IMR-90 (cell line): ENCODE results near the gene MKS1. TPM values are rescaled to one million over a fixed set of nuclear protein-coding genes. Genes with fewer than 3 reads are reported as not detected.

ENCODE experiments used
- ATAC-seq: fragments of 200-7000 bp; cut with Tn5 transposase; 2 replicates; pipeline ENCODE4 v1.9.1; 2020; ENCODE audit warnings: low read depth, mild to moderate bottlenecking, moderate library complexity
- BruUV-seq: library from RNA; stranded (reverse); fragments of 400-500 nt; replicated peaks from 2 replicates; lab custom pipeline; 2021; lab: Mats Ljungman, UMichigan
- CTCF ChIA-PET: fragments of 300-600 bp; formaldehyde crosslinking; extraction: SDS; loops from one replicate; lab custom pipeline; 2021; ENCODE audit warnings: antibody characterized with exemption; lab: Yijun Ruan, JAX
- POLR2A ChIA-PET: fragments of 300-600 bp; sonication (Branson Sonifier 250); formaldehyde crosslinking; loops from one replicate; lab custom pipeline; 2022; ENCODE audit warnings: antibody characterized with exemption; ENCODE audit not compliant: unreplicated experiment; lab: Charles Lee
- DNase-seq: peaks from one replicate; pipeline ENCODE4 v3.0.0; 2013
- H2AFZ ChIP-seq: replicated peaks from 2 replicates; pipeline ENCODE3; 2013; ENCODE audit warnings: low read length, mild to moderate bottlenecking; ENCODE audit not compliant: poor library complexity
- H2AK5ac ChIP-seq: 2 replicates; pipeline ENCODE4 v1.6.1; 2013; ENCODE audit warnings: low read depth, low read length, inconsistent platforms
- H2AK9ac ChIP-seq: replicated peaks from 2 replicates; pipeline ENCODE3; 2013; ENCODE audit warnings: mild to moderate bottlenecking, low read depth, low read length, moderate library complexity; ENCODE audit not compliant: poor library complexity
- H2BK120ac ChIP-seq: 2 replicates; pipeline ENCODE4 v1.6.1; 2013; ENCODE audit warnings: low read depth, low read length, inconsistent platforms
- H2BK15ac ChIP-seq: 3 replicates; pipeline ENCODE4 v1.6.1; 2013; ENCODE audit warnings: low read depth, low read length, inconsistent platforms
- H2BK20ac ChIP-seq: 2 replicates; pipeline ENCODE4 v1.6.1; 2013; ENCODE audit warnings: low read depth, mild to moderate bottlenecking, inconsistent platforms, low read length, moderate library complexity
- H2BK5ac ChIP-seq: 2 replicates; pipeline ENCODE4 v1.6.1; 2013; ENCODE audit warnings: mild to moderate bottlenecking, low read depth, low read length, inconsistent platforms; ENCODE audit not compliant: poor library complexity, severe bottlenecking
- H3K14ac ChIP-seq: replicated peaks from 2 replicates; pipeline ENCODE4 v1.6.1; 2013; ENCODE audit warnings: low read depth, low read length, inconsistent platforms
- H3K18ac ChIP-seq: 2 replicates; pipeline ENCODE4 v1.6.1; 2013; ENCODE audit warnings: low read depth, low read length, control low read depth
- H3K23ac ChIP-seq: 2 replicates; pipeline ENCODE4 v1.6.1; 2013; ENCODE audit warnings: low read depth, low read length, inconsistent platforms
- H3K27ac ChIP-seq: 2 replicates; pipeline ENCODE4 v1.5.1; 2013; ENCODE audit warnings: mild to moderate bottlenecking, control low read depth, low read length; ENCODE audit not compliant: insufficient read depth
- H3K27me3 ChIP-seq: 2 replicates; pipeline ENCODE4 v1.6.1; 2013; ENCODE audit warnings: low read length; ENCODE audit not compliant: control insufficient read depth, insufficient read depth
- H3K36me3 ChIP-seq: 2 replicates; pipeline ENCODE4 v1.6.1; 2013; ENCODE audit warnings: low read length, mixed read lengths; ENCODE audit not compliant: control insufficient read depth, insufficient read depth
- H3K4ac ChIP-seq: 2 replicates; pipeline ENCODE4 v1.6.1; 2013; ENCODE audit warnings: low read depth, low read length, inconsistent platforms
- H3K4me1 ChIP-seq: 2 replicates; pipeline ENCODE4 v1.6.1; 2013; ENCODE audit warnings: low read length, mixed read lengths; ENCODE audit not compliant: control insufficient read depth, insufficient read depth
- H3K4me2 ChIP-seq: 2 replicates; pipeline ENCODE4 v1.6.1; 2013; ENCODE audit warnings: low read depth, mild to moderate bottlenecking, control low read depth, low read length, moderate library complexity
- H3K4me3 ChIP-seq: 2 replicates; pipeline ENCODE4 v1.5.1; 2013; ENCODE audit warnings: low read depth, mild to moderate bottlenecking, control low read depth, low read length, moderate library complexity; ENCODE audit not compliant: insufficient read depth
- H3K56ac ChIP-seq: 2 replicates; pipeline ENCODE4 v1.6.1; 2013; ENCODE audit warnings: low read length, inconsistent platforms; ENCODE audit not compliant: insufficient read depth; ENCODE audit errors: extremely low read depth
- H3K79me1 ChIP-seq, 2 experiments: 2 replicates each; pipeline ENCODE4 v1.6.1; 2013; ENCODE audit warnings: low read length in 2 of 2, inconsistent platforms in 1 of 2, low read depth in 1 of 2
- H3K9ac ChIP-seq: 2 replicates; pipeline ENCODE4 v1.6.1; 2013; ENCODE audit warnings: low read depth, low read length, control low read depth
- H3K9me1 ChIP-seq: 2 replicates; pipeline ENCODE4 v1.6.1; 2013; ENCODE audit warnings: low read length, inconsistent platforms; ENCODE audit not compliant: insufficient read depth
- H3K9me3 ChIP-seq: 2 replicates; pipeline ENCODE4 v1.6.1; 2013; ENCODE audit warnings: low read length; ENCODE audit not compliant: control insufficient read depth, insufficient read depth
- H4K20me1 ChIP-seq: 2 replicates; pipeline ENCODE4 v1.6.1; 2013; ENCODE audit warnings: low read length, inconsistent platforms; ENCODE audit not compliant: insufficient read depth
- H4K5ac ChIP-seq: 2 replicates; pipeline ENCODE4 v1.6.1; 2013; ENCODE audit warnings: mild to moderate bottlenecking, low read depth, low read length, control low read depth
- H4K8ac ChIP-seq, 2 experiments: 2 replicates each; pipeline ENCODE4 v1.6.1; 2013; ENCODE audit warnings: low read depth in 2 of 2, low read length in 2 of 2, control low read depth in 1 of 2, inconsistent platforms in 1 of 2
- H4K91ac ChIP-seq: 2 replicates; pipeline ENCODE4 v1.6.1; 2013; ENCODE audit warnings: low read depth, low read length, inconsistent platforms; ENCODE audit not compliant: insufficient read depth
- BHLHE40 ChIP-seq: fragments of 150-350 bp; IDR thresholded peaks from 2 replicates; pipeline ENCODE4 v1.6.1; 2016; ENCODE audit warnings: mild to moderate bottlenecking, low read depth, low read length
- CHD1 ChIP-seq: IDR thresholded peaks from 2 replicates; pipeline ENCODE4 v1.6.1; 2012; ENCODE audit warnings: low read depth, low read length, improper control_type of control experiment
- FOS ChIP-seq: fragments of 150-350 bp; IDR thresholded peaks from 2 replicates; pipeline ENCODE4 v1.6.1; 2016; ENCODE audit warnings: low read depth, low read length
- MAFK ChIP-seq: IDR thresholded peaks from 2 replicates; pipeline ENCODE4 v1.6.1; 2012; ENCODE audit warnings: low read depth, low read length, improper control_type of control experiment
- MXI1 ChIP-seq: IDR thresholded peaks from 2 replicates; pipeline ENCODE4 v1.6.1; 2012; ENCODE audit warnings: low read depth, mild to moderate bottlenecking, low read length, moderate library complexity, borderline replicate concordance
- POLR2A ChIP-seq: IDR thresholded peaks from 2 replicates; pipeline ENCODE4 v1.6.1; 2012; ENCODE audit warnings: mild to moderate bottlenecking, low read depth, low read length
- RAD21 ChIP-seq: IDR thresholded peaks from 2 replicates; pipeline ENCODE4 v1.6.1; 2012; ENCODE audit warnings: low read length, improper control_type of control experiment
- RCOR1 ChIP-seq: IDR thresholded peaks from 2 replicates; pipeline ENCODE4 v1.6.1; 2012; ENCODE audit warnings: mild to moderate bottlenecking, low read length, improper control_type of control experiment; ENCODE audit not compliant: insufficient replicate concordance
- RFX5 ChIP-seq: IDR thresholded peaks from 2 replicates; pipeline ENCODE4 v1.8.0; 2012; ENCODE audit warnings: low read depth, mild to moderate bottlenecking, low read length, moderate library complexity
- SMC3 ChIP-seq: fragments of 150-350 bp; IDR thresholded peaks from 2 replicates; pipeline ENCODE4 v1.6.1; 2016; ENCODE audit warnings: low read depth, mild to moderate bottlenecking, antibody characterized with exemption, low read length, moderate library complexity
- WGBS, 2 experiments: methylation state at CpG; one replicate each; pipeline versions ENCODE4 v1.1.5 to v1.1.7; 2013; ENCODE audit warnings: missing lambda C conversion rate in 2 of 2; ENCODE audit not compliant: insufficient read length in 1 of 2; ENCODE audit errors: extremely low coverage in 2 of 2; 5-methylcytosine and 5-hydroxymethylcytosine counted together
- dilution Hi-C: fragments of 300-500 bp; cut with HindIII; formaldehyde crosslinking; loops from one replicate; pipeline ENCODE4 v1.14.3; 2018; ENCODE audit warnings: low sequenced_read_pairs; ENCODE audit not compliant: unreplicated experiment
- in situ Hi-C: fragments of 300-500 bp; cut with MboI; formaldehyde crosslinking; loops from 3 replicates; pipeline ENCODE4 v1.14.3; 2019; ENCODE audit warnings: low sequenced_read_pairs, inconsistent platforms, mixed read lengths
- intact Hi-C: fragments of 100-400 bp; cut with micrococcal nuclease; formaldehyde crosslinking; loops from 2 replicates; pipeline ENCODE4 v1.10.0; 2022
- polyA plus RNA-seq, 3 experiments: library from polyadenylated mRNA; depleted of rRNA; stranded (reverse); fragments of >200 nt; gene quantifications; 2 replicates each; pipeline ENCODE4 v1.2.3, GENCODE V29; 2012; ENCODE audit warnings: low replicate concordance in 1 of 3
- total RNA-seq: library from RNA; depleted of rRNA; stranded (reverse); fragments of >200 nt; gene quantifications from 2 replicates; pipeline ENCODE4 v1.2.3, GENCODE V29; 2012
- TF ChIP-seq, protein P1 (sequence below): conservative IDR thresholded peaks from 2 replicates; pipeline ENCODE4 v1.5.1; 2012; ENCODE audit warnings: mild to moderate bottlenecking, low read depth, low read length, improper control_type of control experiment
- TF ChIP-seq, protein P2 (sequence below): fragments of 150-350 bp; IDR thresholded peaks from 2 replicates; pipeline ENCODE4 v1.6.1; 2016; ENCODE audit warnings: low read depth, mild to moderate bottlenecking, low read length, moderate library complexity, borderline replicate concordance
- TF ChIP-seq, protein P3 (sequence below): fragments of 150-350 bp; IDR thresholded peaks from 2 replicates; pipeline ENCODE4 v1.6.1; 2017; ENCODE audit warnings: mild to moderate bottlenecking, antibody characterized with exemption, low read length, low read depth

MKS1 gene
- total and polyA plus RNA-seq, 2 of the 4 experiments (the other 2 are of a cell fraction) = 11.5 to 13.2 TPM

- TF ChIP-seq MXI1 (no peak), BHLHE40 (no peak), CHD1 (no peak), RCOR1 (no peak), FOS (no peak), RAD21 (no peak), SMC3 (no peak), MAFK (no peak), RFX5 (no peak), POLR2A (no peak)
- TF ChIP-seq, protein P1, sequence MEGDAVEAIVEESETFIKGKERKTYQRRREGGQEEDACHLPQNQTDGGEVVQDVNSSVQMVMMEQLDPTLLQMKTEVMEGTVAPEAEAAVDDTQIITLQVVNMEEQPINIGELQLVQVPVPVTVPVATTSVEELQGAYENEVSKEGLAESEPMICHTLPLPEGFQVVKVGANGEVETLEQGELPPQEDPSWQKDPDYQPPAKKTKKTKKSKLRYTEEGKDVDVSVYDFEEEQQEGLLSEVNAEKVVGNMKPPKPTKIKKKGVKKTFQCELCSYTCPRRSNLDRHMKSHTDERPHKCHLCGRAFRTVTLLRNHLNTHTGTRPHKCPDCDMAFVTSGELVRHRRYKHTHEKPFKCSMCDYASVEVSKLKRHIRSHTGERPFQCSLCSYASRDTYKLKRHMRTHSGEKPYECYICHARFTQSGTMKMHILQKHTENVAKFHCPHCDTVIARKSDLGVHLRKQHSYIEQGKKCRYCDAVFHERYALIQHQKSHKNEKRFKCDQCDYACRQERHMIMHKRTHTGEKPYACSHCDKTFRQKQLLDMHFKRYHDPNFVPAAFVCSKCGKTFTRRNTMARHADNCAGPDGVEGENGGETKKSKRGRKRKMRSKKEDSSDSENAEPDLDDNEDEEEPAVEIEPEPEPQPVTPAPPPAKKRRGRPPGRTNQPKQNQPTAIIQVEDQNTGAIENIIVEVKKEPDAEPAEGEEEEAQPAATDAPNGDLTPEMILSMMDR = no peak
- TF ChIP-seq, protein P2, sequence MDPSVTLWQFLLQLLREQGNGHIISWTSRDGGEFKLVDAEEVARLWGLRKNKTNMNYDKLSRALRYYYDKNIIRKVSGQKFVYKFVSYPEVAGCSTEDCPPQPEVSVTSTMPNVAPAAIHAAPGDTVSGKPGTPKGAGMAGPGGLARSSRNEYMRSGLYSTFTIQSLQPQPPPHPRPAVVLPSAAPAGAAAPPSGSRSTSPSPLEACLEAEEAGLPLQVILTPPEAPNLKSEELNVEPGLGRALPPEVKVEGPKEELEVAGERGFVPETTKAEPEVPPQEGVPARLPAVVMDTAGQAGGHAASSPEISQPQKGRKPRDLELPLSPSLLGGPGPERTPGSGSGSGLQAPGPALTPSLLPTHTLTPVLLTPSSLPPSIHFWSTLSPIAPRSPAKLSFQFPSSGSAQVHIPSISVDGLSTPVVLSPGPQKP = no peak
- TF ChIP-seq, protein P3, sequence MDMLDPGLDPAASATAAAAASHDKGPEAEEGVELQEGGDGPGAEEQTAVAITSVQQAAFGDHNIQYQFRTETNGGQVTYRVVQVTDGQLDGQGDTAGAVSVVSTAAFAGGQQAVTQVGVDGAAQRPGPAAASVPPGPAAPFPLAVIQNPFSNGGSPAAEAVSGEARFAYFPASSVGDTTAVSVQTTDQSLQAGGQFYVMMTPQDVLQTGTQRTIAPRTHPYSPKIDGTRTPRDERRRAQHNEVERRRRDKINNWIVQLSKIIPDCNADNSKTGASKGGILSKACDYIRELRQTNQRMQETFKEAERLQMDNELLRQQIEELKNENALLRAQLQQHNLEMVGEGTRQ = no peak
- H3K14ac ChIP-seq = no peak overlapping the region
- H2AFZ ChIP-seq = no peak overlapping the region
- ChIA-PET CTCF (interaction anchor here (0.6 kb wide), 1 partner anchor 628 kb away, joined by 3 read pairs; no protein-coding TSS in a partner anchor), POLR2A (no interaction called here)
- H4K5ac ChIP-seq = no peak overlapping the region
- no peak overlapping the region for H3K23ac ChIP-seq
- no peak overlapping the region for H3K56ac ChIP-seq
- 60% methylated on average over 1 of the region's 4 CpGs; no CpG with 5 or more reads in 1 of the 2 experiments for WGBS, 2 experiments
- H3K36me3 ChIP-seq = no peaks in the 10 kb centered on the region
- no peak overlapping the region for H3K9ac ChIP-seq
- no peak overlapping the region for H3K4ac ChIP-seq
- no peak overlapping the region for H2BK5ac ChIP-seq
- no peak for ATAC-seq
- no peak overlapping the region for H2AK9ac ChIP-seq
- no peaks in the 10 kb centered on the region for H3K9me1 ChIP-seq
- no peak overlapping the region for H2BK120ac ChIP-seq
- no peak overlapping the region for H2BK15ac ChIP-seq
- no peak overlapping the region for H3K27ac ChIP-seq
- H3K4me3 ChIP-seq = no peak overlapping the region
- H4K20me1 ChIP-seq = no peaks in the 10 kb centered on the region
- BruUV-seq = no TSS peak
- no peak overlapping the region for H3K18ac ChIP-seq
- intact Hi-C loops (no loop called here), dilution Hi-C loops (no loop called here), in situ Hi-C loops (no loop called here)
- no peak overlapping the region for H4K8ac ChIP-seq
- peaks cover 3% of the 10 kb centered on the region for H3K27me3 ChIP-seq
- H3K9me3 ChIP-seq = no peaks in the 10 kb centered on the region
- H3K79me1 ChIP-seq = no peaks in the 10 kb centered on the region
- H2AK5ac ChIP-seq = no peak overlapping the region
- H2BK20ac ChIP-seq = no peak overlapping the region
- no peak for DNase-seq
- H3K4me1 ChIP-seq = no peaks in the 10 kb centered on the region
- no peak overlapping the region for H3K4me2 ChIP-seq
- no peak overlapping the region for H4K91ac ChIP-seq
Measured at GRCh38 chr17:58181796-58182195, 37.3 kb downstream of the MKS1 start.
